Spleen (tissue), 11 donors: ENCODE results near the gene LCP2. TPM values are rescaled to one million over a fixed set of nuclear protein-coding genes. Genes with fewer than 3 reads are reported as not detected.

Source experiments
- DNase-seq: peaks from one replicate; pipeline ENCODE4 v3.0.0-alpha.2; 2020
- H3K27ac ChIP-seq, 8 donors: fragments of 200-600 bp; sonication (generic) in 7 of 8; 1 replicate in 4 of 8; 2 replicates in 4 of 8; pipeline versions ENCODE4 v1.5.0 to v1.8.0; 2016 to 2021; ENCODE audit warnings: inconsistent platforms in 4 of 8, mild to moderate bottlenecking in 4 of 8, moderate library complexity in 1 of 8
- H3K27me3 ChIP-seq, 7 donors: fragments of 200-600 bp; sonication (generic) in 6 of 7; replicated peaks in 1 of 7; 1 replicate in 4 of 7; 2 replicates in 3 of 7; pipeline versions ENCODE4 v1.5.0 to v1.8.0; 2016 to 2021; ENCODE audit warnings: inconsistent platforms in 3 of 7, mild to moderate bottlenecking in 1 of 7
- H3K36me3 ChIP-seq, 6 donors: fragments of 200-600 bp; sonication (generic) in 5 of 6; 1 replicate in 4 of 6; 2 replicates in 2 of 6; pipeline versions ENCODE4 v1.5.0 to v1.8.0; 2016 to 2021; ENCODE audit warnings: inconsistent platforms in 2 of 6
- H3K4me1 ChIP-seq, 6 donors: fragments of 200-600 bp; sonication (generic) in 5 of 6; 1 replicate in 3 of 6; 2 replicates in 3 of 6; pipeline versions ENCODE4 v1.5.0 to v1.8.0; 2016 to 2021; ENCODE audit warnings: inconsistent platforms in 3 of 6
- H3K4me3 ChIP-seq, 8 donors: fragments of 200-600 bp; sonication (generic) in 7 of 8; 1 replicate in 4 of 8; 2 replicates in 4 of 8; pipeline versions ENCODE4 v1.5.0 to v1.8.0; 2016 to 2021; ENCODE audit warnings: inconsistent platforms in 4 of 8, mild to moderate bottlenecking in 4 of 8, moderate library complexity in 2 of 8
- H3K9me3 ChIP-seq, 8 donors: fragments of 200-600 bp; sonication (generic) in 7 of 8; 1 replicate in 4 of 8; 2 replicates in 4 of 8; pipeline versions ENCODE4 v1.5.0 to v1.8.0; 2016 to 2021; ENCODE audit warnings: inconsistent platforms in 4 of 8
- POLR2A ChIP-seq, 3 donors: fragments of 450-650 bp; IDR thresholded peaks; one replicate each; pipeline ENCODE4 v1.5.1; 2017; ENCODE audit warnings: antibody characterized with exemption in 3 of 3, mild to moderate bottlenecking in 1 of 3
- POLR2AphosphoS5 ChIP-seq, 3 donors: sonication (generic); formaldehyde crosslinking; IDR thresholded peaks; one replicate each; pipeline ENCODE4 v1.5.1; 2017; ENCODE audit warnings: antibody characterized with exemption in 3 of 3
- WGBS, 5 donors: extraction: QIAGEN DNeasy Blood & Tissue Kit in 3 of 5; methylation state at CpG; one replicate each; pipeline versions ENCODE4 v1.1.5 to v1.1.7; 2013 to 2018; 5-methylcytosine and 5-hydroxymethylcytosine counted together
- intact Hi-C: fragments of 100-400 bp; cut with DNase I; formaldehyde crosslinking; loops from one replicate; pipeline ENCODE4 v1.15.0; 2023; ENCODE audit warnings: low total_unique reads
- polyA plus RNA-seq, 3 donors: library from polyadenylated mRNA; stranded (reverse); fragments of 200-250 nt; gene quantifications; one replicate each; pipeline ENCODE4 v1.2.1, GENCODE V29; 2013
- total RNA-seq, 7 donors: library from RNA; depleted of rRNA in 3 of 7; stranded (reverse); fragments of >200 nt in 3 of 7; fragmentation: NEBNext Ultra II Directional in 4 of 7; extraction: Animal tissue kit (Norgen Biotek cat#: 25700) in 4 of 7; gene quantifications; one replicate each; pipeline versions ENCODE4 v1.1.0 to v1.2.1, GENCODE V29; 2016 to 2021
- TF ChIP-seq, protein P1 (sequence below), 11 experiments: fragments of 200-600 bp in 7 of 11; fragments of 450-650 bp in 4 of 11; sonication (generic) in 4 of 11; IDR thresholded peaks in 8 of 11; conservative IDR thresholded peaks in 3 of 11; 1 replicate in 7 of 11; 2 replicates in 4 of 11; pipeline versions ENCODE4 v1.4.0 to v1.8.0; 2016 to 2021; ENCODE audit warnings: antibody characterized with exemption in 11 of 11, inconsistent platforms in 4 of 11, mild to moderate bottlenecking in 1 of 11
- donor health status: healthy with polysubstance abuse.
- donor health status: DM: no; HTN: no; CAD: no; lungs with moderate emphysema.
- donor health status: DM: no; HTN: no; CAD: no.
- donor health status: Bipolar disorder and iron deficiency.
- donor health status: healthy.
- donor health status: DM: no; HTN: no; CAD: no.
- donor health status: DM: yes; HTN: yes; CAD: no.

LCP2 gene
- total and polyA plus RNA-seq, 10 donors, result 28.3 to 272 (median 214) TPM

DNA sequence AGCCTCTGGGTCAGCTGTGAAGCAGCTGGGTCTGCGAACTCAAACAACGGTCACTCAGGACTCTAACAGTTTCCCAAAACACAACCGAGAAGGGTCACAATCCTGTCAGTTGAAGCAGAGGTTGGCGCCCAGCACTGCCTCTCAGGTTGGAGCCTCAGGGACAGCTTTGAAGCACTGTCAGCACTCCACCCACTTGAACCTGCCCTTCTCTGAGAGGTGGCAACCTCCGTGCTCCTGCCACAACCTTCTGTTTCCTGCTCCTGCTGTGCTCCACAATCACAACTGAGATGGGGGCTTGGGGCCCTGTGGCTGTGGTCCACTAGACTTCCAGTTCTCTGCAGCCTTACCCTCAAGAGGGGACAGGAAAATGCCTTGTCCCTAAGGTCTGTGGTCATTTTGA lies 21.7 kb upstream of the LCP2 start:
- intact Hi-C loops, result no loop called here
- TF ChIP-seq POLR2AphosphoS5 (IDR thresholded peaks at IDR 0.05) (no peak), POLR2A (IDR thresholded peaks at IDR 0.05) (no peak)
- TF ChIP-seq, protein P1, sequence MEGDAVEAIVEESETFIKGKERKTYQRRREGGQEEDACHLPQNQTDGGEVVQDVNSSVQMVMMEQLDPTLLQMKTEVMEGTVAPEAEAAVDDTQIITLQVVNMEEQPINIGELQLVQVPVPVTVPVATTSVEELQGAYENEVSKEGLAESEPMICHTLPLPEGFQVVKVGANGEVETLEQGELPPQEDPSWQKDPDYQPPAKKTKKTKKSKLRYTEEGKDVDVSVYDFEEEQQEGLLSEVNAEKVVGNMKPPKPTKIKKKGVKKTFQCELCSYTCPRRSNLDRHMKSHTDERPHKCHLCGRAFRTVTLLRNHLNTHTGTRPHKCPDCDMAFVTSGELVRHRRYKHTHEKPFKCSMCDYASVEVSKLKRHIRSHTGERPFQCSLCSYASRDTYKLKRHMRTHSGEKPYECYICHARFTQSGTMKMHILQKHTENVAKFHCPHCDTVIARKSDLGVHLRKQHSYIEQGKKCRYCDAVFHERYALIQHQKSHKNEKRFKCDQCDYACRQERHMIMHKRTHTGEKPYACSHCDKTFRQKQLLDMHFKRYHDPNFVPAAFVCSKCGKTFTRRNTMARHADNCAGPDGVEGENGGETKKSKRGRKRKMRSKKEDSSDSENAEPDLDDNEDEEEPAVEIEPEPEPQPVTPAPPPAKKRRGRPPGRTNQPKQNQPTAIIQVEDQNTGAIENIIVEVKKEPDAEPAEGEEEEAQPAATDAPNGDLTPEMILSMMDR (IDR thresholded peaks at IDR 0.05 in 8 of 11, conservative IDR thresholded peaks at IDR 0.05 in 3 of 11), result no peak
- H3K27ac ChIP-seq, result no peak overlapping the region
- H3K36me3 ChIP-seq, result no peaks in the 10 kb centered on the region
- WGBS, 5 donors, result 69 to 79% (median 70%) methylated on average over 5 of the region's 5 CpGs
- no peak overlapping the region for H3K4me3 ChIP-seq
- no peaks in the 10 kb centered on the region for H3K9me3 ChIP-seq
- peak; percentile 51 for DNase-seq
- peaks cover 0 to 16% (median 2%) of the 10 kb centered on the region in 6 donors for H3K4me1 ChIP-seq
- no peaks in the 10 kb centered on the region for H3K27me3 ChIP-seq

DNA sequence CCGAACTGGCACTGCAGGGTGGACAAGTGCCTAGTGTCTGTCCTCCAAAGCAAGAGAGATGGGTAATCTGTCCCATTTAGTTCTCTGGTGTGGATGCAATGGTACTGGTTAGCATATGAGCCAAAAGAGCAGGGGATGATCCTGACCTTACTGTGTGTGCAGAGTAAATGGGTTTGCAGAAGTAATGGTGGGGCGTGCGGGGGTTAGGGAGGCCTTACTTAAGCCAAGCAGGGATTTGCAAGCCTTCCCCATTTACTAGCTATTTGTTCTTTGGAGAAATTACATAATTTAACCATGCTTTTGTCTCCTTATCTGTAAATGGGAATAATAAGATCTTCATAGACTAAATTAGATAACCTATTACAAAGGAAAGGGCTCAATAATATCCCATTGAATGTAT lies 19.9 kb upstream of the LCP2 start:
- Histone ChIP-seq H3K36me3 (no peaks in the 10 kb centered on the region), H3K9me3 (no peaks in the 10 kb centered on the region), H3K27me3 (no peaks in the 10 kb centered on the region), H3K4me1 (peaks cover 7 to 34% (median 18%) of the 10 kb centered on the region in 6 donors), H3K27ac (no peak overlapping the region), H3K4me3 (no peak overlapping the region)
- no peak for TF ChIP-seq POLR2AphosphoS5 (IDR thresholded peaks at IDR 0.05)
- TF ChIP-seq POLR2A (IDR thresholded peaks at IDR 0.05), result no peak
- TF ChIP-seq, protein P1 (IDR thresholded peaks at IDR 0.05 in 8 of 11, conservative IDR thresholded peaks at IDR 0.05 in 3 of 11), result no peak
- WGBS, 5 donors, result 84 to 97% (median 93%) methylated on average over 3 of the region's 3 CpGs
- no peak for DNase-seq
- intact Hi-C loops, result no loop called here

DNA sequence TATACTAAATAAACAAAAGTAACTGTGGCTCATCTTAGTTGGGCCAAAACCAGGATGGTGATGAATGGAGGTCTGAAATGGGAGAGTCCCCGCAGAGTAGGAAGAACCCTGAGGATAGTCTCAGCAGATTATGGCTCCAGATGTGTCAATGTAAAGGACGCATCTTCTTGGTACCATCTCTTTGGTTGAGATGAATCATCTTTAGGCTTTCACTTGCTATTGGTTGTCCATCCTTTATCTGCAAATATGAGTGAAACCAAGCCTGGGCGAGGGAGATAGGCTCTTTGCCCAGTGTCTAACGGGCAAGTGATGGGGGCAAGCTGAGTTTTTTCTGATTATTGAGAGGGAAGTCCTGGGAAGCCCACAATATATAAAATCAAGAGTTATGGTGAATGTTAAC lies 19.4 kb upstream of the LCP2 start:
- no peak for DNase-seq
- WGBS, 5 donors, result 89 to 97% (median 92%) methylated on average over 4 of the region's 4 CpGs
- peaks cover 12 to 40% (median 24%) of the 10 kb centered on the region in 6 donors for H3K4me1 ChIP-seq
- H3K36me3 ChIP-seq, result no peaks in the 10 kb centered on the region
- intact Hi-C loops, result no loop called here
- no peak overlapping the region for H3K4me3 ChIP-seq
- H3K27ac ChIP-seq, result no peak overlapping the region
- H3K9me3 ChIP-seq, result no peaks in the 10 kb centered on the region
- TF ChIP-seq POLR2A (IDR thresholded peaks at IDR 0.05) (no peak), POLR2AphosphoS5 (IDR thresholded peaks at IDR 0.05) (no peak)
- TF ChIP-seq, protein P1 (IDR thresholded peaks at IDR 0.05 in 8 of 11, conservative IDR thresholded peaks at IDR 0.05 in 3 of 11), result no peak
- H3K27me3 ChIP-seq, result no peaks in the 10 kb centered on the region

DNA sequence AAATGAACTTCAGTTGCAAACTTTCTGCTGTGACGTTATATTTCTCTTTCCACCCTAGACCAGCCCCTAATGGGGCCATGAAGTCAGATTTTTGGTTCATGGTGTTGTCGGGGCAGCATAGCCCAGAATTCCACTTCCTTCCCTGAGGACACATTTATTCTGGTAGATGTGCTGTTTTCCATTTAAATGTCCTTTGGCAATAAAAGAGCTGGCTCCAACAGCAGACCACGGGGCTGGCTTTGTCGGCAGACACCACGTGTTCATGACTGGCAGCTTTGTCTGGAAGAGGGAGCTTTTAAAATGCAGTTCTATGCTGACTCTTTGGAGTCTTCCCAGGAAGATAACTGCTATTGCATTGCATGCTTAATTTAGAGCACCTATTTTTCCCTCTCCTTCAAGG lies 17.6 kb upstream of the LCP2 start:
- no peak overlapping the region for H3K4me3 ChIP-seq
- peaks cover 22 to 58% (median 41%) of the 10 kb centered on the region in 6 donors for H3K4me1 ChIP-seq
- H3K9me3 ChIP-seq, result no peaks in the 10 kb centered on the region
- H3K36me3 ChIP-seq, result no peaks in the 10 kb centered on the region
- intact Hi-C loops, result no loop called here
- 47 to 76% (median 61%) methylated on average over 5 of the region's 5 CpGs for WGBS, 5 donors
- H3K27ac ChIP-seq, result peak overlapping the region in 7 of 8 donors; percentile 6 to 88 (median 48)
- no peaks in the 10 kb centered on the region for H3K27me3 ChIP-seq
- TF ChIP-seq POLR2AphosphoS5 (IDR thresholded peaks at IDR 0.05), result no peak
- no peak for TF ChIP-seq POLR2A (IDR thresholded peaks at IDR 0.05)
- TF ChIP-seq, protein P1 (IDR thresholded peaks at IDR 0.05 in 8 of 11, conservative IDR thresholded peaks at IDR 0.05 in 3 of 11), result no peak
- no peak for DNase-seq
